Psoas muscle (tissue), 8 donors: ENCODE data around the gene SCCPDH. TPM values are rescaled to one million over a fixed set of nuclear protein-coding genes. Genes with fewer than 3 reads are reported as not detected.
A peak's percentile ranks its signal among the peaks of the same experiment; 100 is the strongest.

Experiments
- ATAC-seq, 4 donors: fragments of 200-7000 bp; cut with Tn5 transposase; one replicate each; pipeline ENCODE4 v1.9.1; 2020; ENCODE audit warnings: moderate library complexity in 3 of 4, mild to moderate bottlenecking in 2 of 4
- DNase-seq, 2 donors: peaks; one replicate each; pipeline ENCODE4 v3.0.0-alpha.2; 2020
- H3K27ac ChIP-seq: fragments of 200-600 bp; one replicate; pipeline ENCODE4 v1.8.0; 2022
- H3K27me3 ChIP-seq, 3 donors: fragments of 200-600 bp in 1 of 3; one replicate each; pipeline versions ENCODE4 v1.6.1 to v1.8.0; 2013 to 2022; ENCODE audit warnings: low read length in 2 of 3, mild to moderate bottlenecking in 2 of 3, moderate library complexity in 1 of 3; ENCODE audit not compliant: insufficient read depth in 3 of 3
- H3K36me3 ChIP-seq, 2 donors: fragments of 200-600 bp in 1 of 2; one replicate each; pipeline versions ENCODE4 v1.6.1 to v1.8.0; 2013 to 2022; ENCODE audit warnings: low read depth in 1 of 2, mild to moderate bottlenecking in 1 of 2, moderate library complexity in 1 of 2; ENCODE audit not compliant: insufficient read depth in 1 of 2
- H3K4me1 ChIP-seq: fragments of 200-600 bp; one replicate; pipeline ENCODE4 v1.8.0; 2022
- H3K4me3 ChIP-seq: fragments of 200-600 bp; one replicate; pipeline ENCODE4 v1.8.0; 2022; ENCODE audit warnings: mild to moderate bottlenecking
- H3K9me3 ChIP-seq: fragments of 200-600 bp; one replicate; pipeline ENCODE4 v1.8.0; 2022
- CTCF ChIP-seq: fragments of 200-600 bp; IDR thresholded peaks from one replicate; pipeline ENCODE4 v1.8.0; 2022; ENCODE audit warnings: antibody characterized with exemption
- WGBS, 3 donors: extraction: QIAGEN DNeasy Blood & Tissue Kit; methylation state at CpG; one replicate each; pipeline versions ENCODE4 v1.1.6 to v1.1.7; 2013; 5-methylcytosine and 5-hydroxymethylcytosine counted together
- intact Hi-C, 2 donors: fragments of 100-400 bp; cut with DNase I; formaldehyde crosslinking; loops; one replicate each; pipeline versions ENCODE4 v1.11.0 to v1.14.2; 2022
- polyA plus RNA-seq, 3 donors: library from polyadenylated mRNA; stranded (reverse); fragments of 200-250 nt; gene quantifications; one replicate each; pipeline ENCODE4 v1.2.3, GENCODE V29; 2013
- total RNA-seq, 4 donors: library from RNA; stranded (reverse); fragmentation: NEBNext Ultra II Directional in 2 of 4; extraction: Animal tissue kit (Norgen Biotek cat#: 25700) in 2 of 4; gene quantifications; one replicate each; pipeline versions ENCODE4 v1.2.1 to v1.2.4, GENCODE V29; 2021 to 2023
- donor health status: healthy with polysubstance abuse.
- donor health status: DM: no; HTN: no; CAD: no; lungs with moderate emphysema.
- donor health status: Bipolar disorder and iron deficiency.
- donor health status: healthy.
- donor health status: DM: yes; HTN: yes; CAD: no.
- donor health status: DM: no; HTN: no; CAD: no.
- donor health status: DM: no; HTN: no; CAD: no.
- donor health status: DM: yes; HTN: yes; CAD: no.

Gene SCCPDH
- total and polyA plus RNA-seq, 7 donors, result 22.6 to 50.8 (median 41.4) TPM

- TF ChIP-seq CTCF, result no peak
- peak overlapping the region; percentile 52 for H3K4me3 ChIP-seq
- no peaks in the 10 kb centered on the region for H3K9me3 ChIP-seq
- intact Hi-C loops, result no loop called here
- peaks cover 9% of the 10 kb centered on the region for H3K4me1 ChIP-seq
- H3K36me3 ChIP-seq, result no peaks in the 10 kb centered on the region
- H3K27ac ChIP-seq, result no peak overlapping the region
- DNase-seq, result no peak
- no peak for ATAC-seq
- WGBS, 3 donors, result 76 to 84% (median 83%) methylated on average over 25 of the region's 25 CpGs
- no peaks in the 10 kb centered on the region for H3K27me3 ChIP-seq
Observed at GRCh38 chr1:246789454-246790339, 65.5 kb downstream of the SCCPDH start.

GRCh38 chr1:246790364-246790763 lies 66.2 kb downstream of the SCCPDH start:
- Histone ChIP-seq H3K4me3 (no peak overlapping the region), H3K27me3 (no peaks in the 10 kb centered on the region), H3K27ac (no peak overlapping the region), H3K9me3 (no peaks in the 10 kb centered on the region), H3K4me1 (peaks cover 11% of the 10 kb centered on the region), H3K36me3 (no peaks in the 10 kb centered on the region)
- TF ChIP-seq CTCF, result no peak
- ATAC-seq (no peak), DNase-seq (no peak)
- 95% methylated on average over 7 of the region's 7 CpGs for WGBS, 3 donors
- intact Hi-C loops, result no loop called here

- intact Hi-C loops, result no loop called here
- Histone ChIP-seq H3K9me3 (no peaks in the 10 kb centered on the region), H3K4me3 (no peak overlapping the region), H3K27ac (no peak overlapping the region), H3K36me3 (no peaks in the 10 kb centered on the region), H3K27me3 (no peaks in the 10 kb centered on the region), H3K4me1 (peaks cover 12% of the 10 kb centered on the region)
- DNase-seq, result no peak
- 92 to 98% (median 94%) methylated on average over 19 of the region's 19 CpGs for WGBS, 3 donors
- no peak for ATAC-seq
- TF ChIP-seq CTCF, result no peak
Observed at GRCh38 chr1:246790833-246791232, 66.6 kb downstream of the SCCPDH start.

- intact Hi-C loops, result no loop called here
- Histone ChIP-seq H3K4me1 (peaks cover 12% of the 10 kb centered on the region), H3K27me3 (no peaks in the 10 kb centered on the region), H3K9me3 (no peaks in the 10 kb centered on the region), H3K4me3 (no peak overlapping the region), H3K36me3 (no peaks in the 10 kb centered on the region), H3K27ac (no peak overlapping the region)
- TF ChIP-seq CTCF, result no peak
- no peak for ATAC-seq
- no peak for DNase-seq
- 83 to 89% (median 85%) methylated on average over 17 of the region's 17 CpGs for WGBS, 3 donors
Observed at GRCh38 chr1:246791303-246791918, 67.2 kb downstream of the SCCPDH start.
